ENCODE data around the gene PARP12.

Gene PARP12

DNA sequence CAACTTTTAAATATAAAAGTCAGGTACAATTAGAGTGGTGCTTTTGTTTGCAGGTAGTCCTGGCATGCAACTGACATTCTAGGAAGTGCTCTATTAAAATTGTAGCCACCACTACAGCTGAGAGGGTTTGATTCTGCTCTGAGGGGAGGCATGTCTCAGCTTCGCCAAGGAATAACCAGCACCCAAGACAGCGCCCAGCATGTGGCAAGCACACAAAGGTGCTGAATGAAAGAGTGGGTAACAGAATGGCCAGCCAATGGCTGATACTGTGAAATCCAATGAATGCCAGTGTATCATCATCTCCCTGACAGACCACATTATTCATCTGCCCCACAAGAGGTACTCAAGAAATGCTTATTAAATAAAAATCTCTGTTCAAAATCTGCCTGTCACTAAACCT is 6.9 kb downstream of the PARP12 start:
- no peak overlapping the region for H3K27ac ChIP-seq
- TF ChIP-seq, protein P1, sequence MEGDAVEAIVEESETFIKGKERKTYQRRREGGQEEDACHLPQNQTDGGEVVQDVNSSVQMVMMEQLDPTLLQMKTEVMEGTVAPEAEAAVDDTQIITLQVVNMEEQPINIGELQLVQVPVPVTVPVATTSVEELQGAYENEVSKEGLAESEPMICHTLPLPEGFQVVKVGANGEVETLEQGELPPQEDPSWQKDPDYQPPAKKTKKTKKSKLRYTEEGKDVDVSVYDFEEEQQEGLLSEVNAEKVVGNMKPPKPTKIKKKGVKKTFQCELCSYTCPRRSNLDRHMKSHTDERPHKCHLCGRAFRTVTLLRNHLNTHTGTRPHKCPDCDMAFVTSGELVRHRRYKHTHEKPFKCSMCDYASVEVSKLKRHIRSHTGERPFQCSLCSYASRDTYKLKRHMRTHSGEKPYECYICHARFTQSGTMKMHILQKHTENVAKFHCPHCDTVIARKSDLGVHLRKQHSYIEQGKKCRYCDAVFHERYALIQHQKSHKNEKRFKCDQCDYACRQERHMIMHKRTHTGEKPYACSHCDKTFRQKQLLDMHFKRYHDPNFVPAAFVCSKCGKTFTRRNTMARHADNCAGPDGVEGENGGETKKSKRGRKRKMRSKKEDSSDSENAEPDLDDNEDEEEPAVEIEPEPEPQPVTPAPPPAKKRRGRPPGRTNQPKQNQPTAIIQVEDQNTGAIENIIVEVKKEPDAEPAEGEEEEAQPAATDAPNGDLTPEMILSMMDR (conservative IDR thresholded peaks at IDR 0.05; ENCODE audit: low read depth): no peak
- ChIA-PET CTCF (interaction anchor here (0.7 kb wide), 1 partner anchor 50 kb away, joined by 4 read pairs; no protein-coding TSS in a partner anchor), POLR2A (ENCODE audit: low non-redundant PET) (no interaction called here)
- no peak for DNase-seq (ENCODE audit: low spot score)

DNA sequence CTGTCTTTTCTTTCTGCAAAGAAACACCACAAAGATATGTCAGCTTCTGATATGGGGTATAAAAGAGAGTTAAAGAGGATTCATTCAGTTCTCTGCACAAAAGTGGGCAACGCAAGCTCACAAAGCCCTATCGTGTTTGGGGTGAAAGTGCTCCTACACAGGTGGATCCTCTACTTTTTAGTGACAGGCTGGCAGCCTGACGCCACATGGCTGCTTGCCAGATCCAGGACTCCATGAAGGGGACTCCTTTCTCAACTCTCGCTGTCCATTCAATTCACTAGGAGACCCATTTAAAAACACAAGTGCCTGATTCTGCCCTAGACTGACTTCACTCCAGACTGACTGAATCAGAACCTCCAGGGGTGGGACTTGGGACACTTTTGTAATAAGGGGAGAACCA is 8.0 kb downstream of the PARP12 start:
- DNase-seq (ENCODE audit: low spot score): no peak
- TF ChIP-seq, protein P1 (conservative IDR thresholded peaks at IDR 0.05; ENCODE audit: low read depth): no peak
- no peak overlapping the region for H3K27ac ChIP-seq
- CTCF ChIA-PET: no interaction called here
- POLR2A ChIA-PET (ENCODE audit: low non-redundant PET): no interaction called here

GRCh38 chr7:140053812-140054539 is 8.8 kb downstream of the PARP12 start:
- no peak overlapping the region for H3K27ac ChIP-seq
- POLR2A ChIA-PET (ENCODE audit: low non-redundant PET): no interaction called here
- TF ChIP-seq, protein P1 (conservative IDR thresholded peaks at IDR 0.05; ENCODE audit: low read depth): no peak
- DNase-seq (ENCODE audit: low spot score): no peak
- CTCF ChIA-PET: no interaction called here

DNA sequence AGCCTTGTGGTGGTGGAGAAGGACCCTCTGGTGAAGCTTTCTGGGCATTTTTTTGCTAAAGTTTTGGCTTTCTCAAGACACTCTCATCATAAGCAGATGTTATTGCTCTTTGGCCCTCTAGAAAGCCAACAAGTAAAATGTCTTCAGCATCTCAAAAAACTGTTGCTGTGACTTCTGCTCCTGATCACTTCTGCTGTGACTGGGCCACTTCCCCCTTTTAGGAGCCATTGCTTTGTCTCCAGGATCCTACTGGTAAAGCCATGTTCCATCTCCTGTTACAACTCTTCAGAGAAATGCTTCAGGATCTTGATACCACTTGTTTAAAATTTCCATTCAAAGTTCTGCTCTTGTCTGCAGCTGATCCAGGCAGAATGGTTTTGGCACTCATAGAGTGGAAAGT is 10.9 kb downstream of the PARP12 start:
- H3K27ac ChIP-seq: no peak overlapping the region
- ChIA-PET CTCF (no interaction called here), POLR2A (ENCODE audit: low non-redundant PET) (no interaction called here)
- no peak for DNase-seq (ENCODE audit: low spot score)
- TF ChIP-seq, protein P1 (conservative IDR thresholded peaks at IDR 0.05; ENCODE audit: low read depth): no peak

- TF ChIP-seq, protein P1 (conservative IDR thresholded peaks at IDR 0.05; ENCODE audit: low read depth): no peak
- DNase-seq (ENCODE audit: low spot score): no peak
- CTCF ChIA-PET: no interaction called here
- POLR2A ChIA-PET (ENCODE audit: low non-redundant PET): no interaction called here
- H3K27ac ChIP-seq: no peak overlapping the region
Measured at GRCh38 chr7:140050100-140050499, 12.7 kb downstream of the PARP12 start.

DNA sequence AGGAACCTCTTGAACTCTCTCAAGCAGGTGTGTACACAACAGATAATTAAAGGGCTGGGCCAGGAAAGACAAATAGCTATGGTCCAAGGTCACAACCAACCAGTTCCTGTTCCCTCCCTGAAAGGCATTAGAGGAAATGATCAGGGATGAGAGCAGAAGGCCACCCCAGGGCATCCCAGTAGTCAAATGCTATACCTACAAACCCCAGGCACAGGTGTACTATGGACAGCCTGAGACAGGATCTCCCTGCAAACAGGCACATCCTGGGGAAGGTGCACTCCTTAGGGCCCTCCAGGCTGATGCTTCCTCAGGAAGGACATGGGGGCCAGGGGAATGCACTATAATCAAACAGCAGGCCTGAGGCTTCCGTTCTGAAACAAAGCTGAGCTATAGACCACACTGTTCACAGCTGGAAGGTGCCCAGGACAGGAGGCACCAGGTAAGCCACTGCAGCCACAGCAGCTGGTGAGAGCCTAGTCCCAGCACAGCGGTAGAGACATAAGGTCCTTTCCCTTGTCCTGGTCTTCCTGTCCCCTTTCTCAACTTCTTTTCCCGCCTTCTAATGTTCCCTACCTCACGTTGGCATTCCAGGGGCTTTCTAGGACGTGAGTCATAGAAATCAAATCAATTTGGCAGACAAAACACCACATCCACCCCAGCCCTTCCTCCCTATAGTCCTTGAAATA is 13.3 kb downstream of the PARP12 start:
- TF ChIP-seq, protein P1 (conservative IDR thresholded peaks at IDR 0.05; ENCODE audit: low read depth): no peak
- POLR2A ChIA-PET (ENCODE audit: low non-redundant PET): no interaction called here

More for the DNA sequence above, 13.3 kb downstream of the PARP12 start:
- CTCF ChIA-PET: no interaction called here
- H3K27ac ChIP-seq: peak overlapping the region; percentile 61
- DNase-seq (ENCODE audit: low spot score): no peak
